IMR-90 (cell line): ENCODE data around the gene FNTB. TPM values are rescaled to one million over a fixed set of nuclear protein-coding genes. Genes with fewer than 3 reads are reported as not detected.
"Not testable (repeated sequence)": the region's sequence is repeated elsewhere in the genome, so short reads cannot be mapped to it uniquely, and the experiment has no call there.

Experiments used
- ATAC-seq: fragments of 200-7000 bp; cut with Tn5 transposase; 2 replicates; pipeline ENCODE4 v1.9.1; 2020; ENCODE audit warnings: low read depth, mild to moderate bottlenecking, moderate library complexity
- BruUV-seq: library from RNA; stranded (reverse); fragments of 400-500 nt; replicated peaks from 2 replicates; lab custom pipeline; 2021; lab: Mats Ljungman, UMichigan
- CTCF ChIA-PET: fragments of 300-600 bp; formaldehyde crosslinking; extraction: SDS; loops from one replicate; lab custom pipeline; 2021; ENCODE audit warnings: antibody characterized with exemption; lab: Yijun Ruan, JAX
- POLR2A ChIA-PET: fragments of 300-600 bp; sonication (Branson Sonifier 250); formaldehyde crosslinking; loops from one replicate; lab custom pipeline; 2022; ENCODE audit warnings: antibody characterized with exemption; ENCODE audit not compliant: unreplicated experiment; lab: Charles Lee
- DNase-seq: peaks from one replicate; pipeline ENCODE4 v3.0.0; 2013
- H2AFZ ChIP-seq: replicated peaks from 2 replicates; pipeline ENCODE3; 2013; ENCODE audit warnings: low read length, mild to moderate bottlenecking; ENCODE audit not compliant: poor library complexity
- H2AK5ac ChIP-seq: 2 replicates; pipeline ENCODE4 v1.6.1; 2013; ENCODE audit warnings: low read depth, low read length, inconsistent platforms
- H2AK9ac ChIP-seq: replicated peaks from 2 replicates; pipeline ENCODE3; 2013; ENCODE audit warnings: mild to moderate bottlenecking, low read depth, low read length, moderate library complexity; ENCODE audit not compliant: poor library complexity
- H2BK120ac ChIP-seq: 2 replicates; pipeline ENCODE4 v1.6.1; 2013; ENCODE audit warnings: low read depth, low read length, inconsistent platforms
- H2BK15ac ChIP-seq: 3 replicates; pipeline ENCODE4 v1.6.1; 2013; ENCODE audit warnings: low read depth, low read length, inconsistent platforms
- H2BK20ac ChIP-seq: 2 replicates; pipeline ENCODE4 v1.6.1; 2013; ENCODE audit warnings: low read depth, mild to moderate bottlenecking, inconsistent platforms, low read length, moderate library complexity
- H2BK5ac ChIP-seq: 2 replicates; pipeline ENCODE4 v1.6.1; 2013; ENCODE audit warnings: mild to moderate bottlenecking, low read depth, low read length, inconsistent platforms; ENCODE audit not compliant: poor library complexity, severe bottlenecking
- H3K14ac ChIP-seq: replicated peaks from 2 replicates; pipeline ENCODE4 v1.6.1; 2013; ENCODE audit warnings: low read depth, low read length, inconsistent platforms
- H3K18ac ChIP-seq: 2 replicates; pipeline ENCODE4 v1.6.1; 2013; ENCODE audit warnings: low read depth, low read length, control low read depth
- H3K23ac ChIP-seq: 2 replicates; pipeline ENCODE4 v1.6.1; 2013; ENCODE audit warnings: low read depth, low read length, inconsistent platforms
- H3K27ac ChIP-seq: 2 replicates; pipeline ENCODE4 v1.5.1; 2013; ENCODE audit warnings: mild to moderate bottlenecking, control low read depth, low read length; ENCODE audit not compliant: insufficient read depth
- H3K27me3 ChIP-seq: 2 replicates; pipeline ENCODE4 v1.6.1; 2013; ENCODE audit warnings: low read length; ENCODE audit not compliant: control insufficient read depth, insufficient read depth
- H3K36me3 ChIP-seq: 2 replicates; pipeline ENCODE4 v1.6.1; 2013; ENCODE audit warnings: low read length, mixed read lengths; ENCODE audit not compliant: control insufficient read depth, insufficient read depth
- H3K4ac ChIP-seq: 2 replicates; pipeline ENCODE4 v1.6.1; 2013; ENCODE audit warnings: low read depth, low read length, inconsistent platforms
- H3K4me1 ChIP-seq: 2 replicates; pipeline ENCODE4 v1.6.1; 2013; ENCODE audit warnings: low read length, mixed read lengths; ENCODE audit not compliant: control insufficient read depth, insufficient read depth
- H3K4me2 ChIP-seq: 2 replicates; pipeline ENCODE4 v1.6.1; 2013; ENCODE audit warnings: low read depth, mild to moderate bottlenecking, control low read depth, low read length, moderate library complexity
- H3K4me3 ChIP-seq: 2 replicates; pipeline ENCODE4 v1.5.1; 2013; ENCODE audit warnings: low read depth, mild to moderate bottlenecking, control low read depth, low read length, moderate library complexity; ENCODE audit not compliant: insufficient read depth
- H3K56ac ChIP-seq: 2 replicates; pipeline ENCODE4 v1.6.1; 2013; ENCODE audit warnings: low read length, inconsistent platforms; ENCODE audit not compliant: insufficient read depth; ENCODE audit errors: extremely low read depth
- H3K79me1 ChIP-seq, 2 experiments: 2 replicates each; pipeline ENCODE4 v1.6.1; 2013; ENCODE audit warnings: low read length in 2 of 2, inconsistent platforms in 1 of 2, low read depth in 1 of 2
- H3K9ac ChIP-seq: 2 replicates; pipeline ENCODE4 v1.6.1; 2013; ENCODE audit warnings: low read depth, low read length, control low read depth
- H3K9me1 ChIP-seq: 2 replicates; pipeline ENCODE4 v1.6.1; 2013; ENCODE audit warnings: low read length, inconsistent platforms; ENCODE audit not compliant: insufficient read depth
- H3K9me3 ChIP-seq: 2 replicates; pipeline ENCODE4 v1.6.1; 2013; ENCODE audit warnings: low read length; ENCODE audit not compliant: control insufficient read depth, insufficient read depth
- H4K20me1 ChIP-seq: 2 replicates; pipeline ENCODE4 v1.6.1; 2013; ENCODE audit warnings: low read length, inconsistent platforms; ENCODE audit not compliant: insufficient read depth
- H4K5ac ChIP-seq: 2 replicates; pipeline ENCODE4 v1.6.1; 2013; ENCODE audit warnings: mild to moderate bottlenecking, low read depth, low read length, control low read depth
- H4K8ac ChIP-seq, 2 experiments: 2 replicates each; pipeline ENCODE4 v1.6.1; 2013; ENCODE audit warnings: low read depth in 2 of 2, low read length in 2 of 2, control low read depth in 1 of 2, inconsistent platforms in 1 of 2
- H4K91ac ChIP-seq: 2 replicates; pipeline ENCODE4 v1.6.1; 2013; ENCODE audit warnings: low read depth, low read length, inconsistent platforms; ENCODE audit not compliant: insufficient read depth
- WGBS, 2 experiments: methylation state at CpG; one replicate each; pipeline versions ENCODE4 v1.1.5 to v1.1.7; 2013; ENCODE audit warnings: missing lambda C conversion rate in 2 of 2; ENCODE audit not compliant: insufficient read length in 1 of 2; ENCODE audit errors: extremely low coverage in 2 of 2; 5-methylcytosine and 5-hydroxymethylcytosine counted together
- dilution Hi-C: fragments of 300-500 bp; cut with HindIII; formaldehyde crosslinking; loops from one replicate; pipeline ENCODE4 v1.14.3; 2018; ENCODE audit warnings: low sequenced_read_pairs; ENCODE audit not compliant: unreplicated experiment
- in situ Hi-C: fragments of 300-500 bp; cut with MboI; formaldehyde crosslinking; loops from 3 replicates; pipeline ENCODE4 v1.14.3; 2019; ENCODE audit warnings: low sequenced_read_pairs, inconsistent platforms, mixed read lengths
- intact Hi-C: fragments of 100-400 bp; cut with micrococcal nuclease; formaldehyde crosslinking; loops from 2 replicates; pipeline ENCODE4 v1.10.0; 2022
- polyA plus RNA-seq, 3 experiments: library from polyadenylated mRNA; depleted of rRNA; stranded (reverse); fragments of >200 nt; gene quantifications; 2 replicates each; pipeline ENCODE4 v1.2.3, GENCODE V29; 2012; ENCODE audit warnings: low replicate concordance in 1 of 3
- total RNA-seq: library from RNA; depleted of rRNA; stranded (reverse); fragments of >200 nt; gene quantifications from 2 replicates; pipeline ENCODE4 v1.2.3, GENCODE V29; 2012

Gene FNTB
- total and polyA plus RNA-seq, 2 of the 4 experiments (the other 2 are of a cell fraction), result 9.9 to 18.5 TPM

GRCh38 chr14:65087835-65088234 is 101.1 kb downstream of the FNTB start:
- dilution Hi-C loops, result not testable (repeated sequence)

More at GRCh38 chr14:65087835-65088234, 101.1 kb downstream of the FNTB start:
- H4K8ac ChIP-seq, H3K14ac ChIP-seq, H2BK15ac ChIP-seq, CTCF ChIA-PET, H3K9me1 ChIP-seq, H2BK120ac ChIP-seq, ATAC-seq, H4K20me1 ChIP-seq, DNase-seq, H2AFZ ChIP-seq, H3K27me3 ChIP-seq, H4K5ac ChIP-seq, H3K18ac ChIP-seq, H3K4me3 ChIP-seq, H2BK5ac ChIP-seq, BruUV-seq, in situ Hi-C loops, POLR2A ChIA-PET, H3K4ac ChIP-seq, intact Hi-C loops, H3K9me3 ChIP-seq, H3K23ac ChIP-seq, H4K91ac ChIP-seq, H2BK20ac ChIP-seq, H2AK5ac ChIP-seq, H3K27ac ChIP-seq, H3K9ac ChIP-seq, H3K4me2 ChIP-seq, H3K56ac ChIP-seq, H2AK9ac ChIP-seq, H3K4me1 ChIP-seq: not testable (repeated sequence)
- Histone ChIP-seq H3K79me1 (peaks cover 31 to 38% of the 10 kb centered on the region in 2 experiments), H3K36me3 (peaks cover 45% of the 10 kb centered on the region)
- WGBS, 2 experiments, result no CpG with 5 or more reads among the region's 8 CpGs
